ENCODE results near the gene CRY1. TPM values are rescaled to one million over a fixed set of nuclear protein-coding genes. Genes with fewer than 3 reads are reported as not detected.

Gene CRY1
- total RNA-seq, 1 experiment from 2014 or later, result 23.1 TPM

- TF ChIP-seq, protein P1, sequence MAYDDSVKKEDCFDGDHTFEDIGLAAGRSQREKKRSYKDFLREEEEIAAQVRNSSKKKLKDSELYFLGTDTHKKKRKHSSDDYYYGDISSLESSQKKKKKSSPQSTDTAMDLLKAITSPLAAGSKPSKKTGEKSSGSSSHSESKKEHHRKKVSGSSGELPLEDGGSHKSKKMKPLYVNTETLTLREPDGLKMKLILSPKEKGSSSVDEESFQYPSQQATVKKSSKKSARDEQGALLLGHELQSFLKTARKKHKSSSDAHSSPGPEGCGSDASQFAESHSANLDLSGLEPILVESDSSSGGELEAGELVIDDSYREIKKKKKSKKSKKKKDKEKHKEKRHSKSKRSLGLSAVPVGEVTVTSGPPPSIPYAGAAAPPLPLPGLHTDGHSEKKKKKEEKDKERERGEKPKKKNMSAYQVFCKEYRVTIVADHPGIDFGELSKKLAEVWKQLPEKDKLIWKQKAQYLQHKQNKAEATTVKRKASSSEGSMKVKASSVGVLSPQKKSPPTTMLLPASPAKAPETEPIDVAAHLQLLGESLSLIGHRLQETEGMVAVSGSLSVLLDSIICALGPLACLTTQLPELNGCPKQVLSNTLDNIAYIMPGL (CRISPR knock-in tag; IDR thresholded peaks at IDR 0.05), result no peak
- TF ChIP-seq ZNF219 (CRISPR knock-in tag; IDR thresholded peaks at IDR 0.05; ENCODE audit: borderline replicate concordance), result no peak
- no peak for TF ChIP-seq ZNF425 (CRISPR knock-in tag; conservative IDR thresholded peaks at IDR 0.05)
- TF ChIP-seq, protein P2, sequence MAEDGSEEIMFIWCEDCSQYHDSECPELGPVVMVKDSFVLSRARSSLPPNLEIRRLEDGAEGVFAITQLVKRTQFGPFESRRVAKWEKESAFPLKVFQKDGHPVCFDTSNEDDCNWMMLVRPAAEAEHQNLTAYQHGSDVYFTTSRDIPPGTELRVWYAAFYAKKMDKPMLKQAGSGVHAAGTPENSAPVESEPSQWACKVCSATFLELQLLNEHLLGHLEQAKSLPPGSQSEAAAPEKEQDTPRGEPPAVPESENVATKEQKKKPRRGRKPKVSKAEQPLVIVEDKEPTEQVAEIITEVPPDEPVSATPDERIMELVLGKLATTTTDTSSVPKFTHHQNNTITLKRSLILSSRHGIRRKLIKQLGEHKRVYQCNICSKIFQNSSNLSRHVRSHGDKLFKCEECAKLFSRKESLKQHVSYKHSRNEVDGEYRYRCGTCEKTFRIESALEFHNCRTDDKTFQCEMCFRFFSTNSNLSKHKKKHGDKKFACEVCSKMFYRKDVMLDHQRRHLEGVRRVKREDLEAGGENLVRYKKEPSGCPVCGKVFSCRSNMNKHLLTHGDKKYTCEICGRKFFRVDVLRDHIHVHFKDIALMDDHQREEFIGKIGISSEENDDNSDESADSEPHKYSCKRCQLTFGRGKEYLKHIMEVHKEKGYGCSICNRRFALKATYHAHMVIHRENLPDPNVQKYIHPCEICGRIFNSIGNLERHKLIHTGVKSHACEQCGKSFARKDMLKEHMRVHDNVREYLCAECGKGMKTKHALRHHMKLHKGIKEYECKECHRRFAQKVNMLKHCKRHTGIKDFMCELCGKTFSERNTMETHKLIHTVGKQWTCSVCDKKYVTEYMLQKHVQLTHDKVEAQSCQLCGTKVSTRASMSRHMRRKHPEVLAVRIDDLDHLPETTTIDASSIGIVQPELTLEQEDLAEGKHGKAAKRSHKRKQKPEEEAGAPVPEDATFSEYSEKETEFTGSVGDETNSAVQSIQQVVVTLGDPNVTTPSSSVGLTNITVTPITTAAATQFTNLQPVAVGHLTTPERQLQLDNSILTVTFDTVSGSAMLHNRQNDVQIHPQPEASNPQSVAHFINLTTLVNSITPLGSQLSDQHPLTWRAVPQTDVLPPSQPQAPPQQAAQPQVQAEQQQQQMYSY (CRISPR knock-in tag; IDR thresholded peaks at IDR 0.05), result no peak
- TF ChIP-seq IRF1 (CRISPR knock-in tag; IDR thresholded peaks at IDR 0.05), result no peak
- TF ChIP-seq NR1H2 (CRISPR knock-in tag; IDR thresholded peaks at IDR 0.05), result no peak
- TF ChIP-seq, protein P3, sequence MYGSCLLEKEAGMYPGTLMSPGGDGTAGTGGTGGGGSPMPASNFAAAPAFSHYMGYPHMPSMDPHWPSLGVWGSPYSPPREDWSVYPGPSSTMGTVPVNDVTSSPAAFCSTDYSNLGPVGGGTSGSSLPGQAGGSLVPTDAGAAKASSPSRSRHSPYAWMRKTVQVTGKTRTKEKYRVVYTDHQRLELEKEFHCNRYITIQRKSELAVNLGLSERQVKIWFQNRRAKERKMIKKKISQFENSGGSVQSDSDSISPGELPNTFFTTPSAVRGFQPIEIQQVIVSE (CRISPR knock-in tag; IDR thresholded peaks at IDR 0.05; ENCODE audit: borderline replicate concordance), result no peak
- TF ChIP-seq ZNF232 (CRISPR knock-in tag; IDR thresholded peaks at IDR 0.05), result no peak
Observed at GRCh38 chr12:107066691-107067090, 26.7 kb downstream of the CRY1 start (continued).

DNA sequence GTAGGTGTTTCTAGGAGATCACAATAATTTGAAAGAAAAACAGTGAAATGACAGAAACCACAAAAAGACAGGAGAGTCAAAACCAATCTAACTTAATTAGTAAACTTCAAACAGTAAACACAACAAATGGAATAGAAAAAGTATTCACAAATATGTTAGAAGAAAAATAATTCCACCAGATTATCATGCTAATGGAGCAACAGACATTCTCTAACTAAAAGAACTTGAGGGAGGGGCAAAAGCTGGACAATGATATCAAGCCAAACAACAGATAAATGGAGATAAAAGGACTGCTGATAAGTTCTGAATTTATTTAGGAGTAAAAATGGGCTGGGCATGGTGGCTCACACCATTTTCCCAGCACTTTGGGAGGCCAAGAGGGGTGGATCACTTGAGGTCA lies 28.7 kb downstream of the CRY1 start:
- no peak overlapping the region for H3K27ac Mint-ChIP-seq
- no peaks in the 10 kb centered on the region for H3K36me3 Mint-ChIP-seq
- ChIA-PET POLR2A (no interaction called here), CTCF (no interaction called here)
- no peak for ATAC-seq
- no peak for DNase-seq (ENCODE audit: low spot score)
- no peaks in the 10 kb centered on the region for H3K27me3 Mint-ChIP-seq (ENCODE audit: low read depth)
- H3K9me3 Mint-ChIP-seq, result no peaks in the 10 kb centered on the region
- H3K4me3 Mint-ChIP-seq, result no peak overlapping the region
- no peaks in the 10 kb centered on the region for H3K4me1 Mint-ChIP-seq
- TF ChIP-seq, protein P1 (CRISPR knock-in tag; IDR thresholded peaks at IDR 0.05), result no peak
- no peak for TF ChIP-seq SP1 (CRISPR knock-in tag; conservative IDR thresholded peaks at IDR 0.05)
- no peak for TF ChIP-seq ATF1 (CRISPR knock-in tag; IDR thresholded peaks at IDR 0.05)
- TF ChIP-seq ELF4 (CRISPR knock-in tag; IDR thresholded peaks at IDR 0.05; ENCODE audit: low read depth), result no peak
- TF ChIP-seq ZBTB21 (CRISPR knock-in tag; IDR thresholded peaks at IDR 0.05; ENCODE audit: borderline replicate concordance), result no peak
- TF ChIP-seq TEAD1 (CRISPR knock-in tag; IDR thresholded peaks at IDR 0.05), result no peak
- TF ChIP-seq TP53 (CRISPR knock-in tag; IDR thresholded peaks at IDR 0.05), result no peak

Data from WTC11 (cell line).